HepG2 (cell line): Measurements from ENCODE around the gene GSAP. TPM values are rescaled to one million over a fixed set of nuclear protein-coding genes. Genes with fewer than 3 reads are reported as not detected.

Experiments used
- ATAC-seq: fragments of 200-7000 bp; cut with Tn5 transposase; 3 replicates; pipeline ENCODE4 v1.9.1; 2020; ENCODE audit warnings: mild to moderate bottlenecking, moderate library complexity
- BruUV-seq: library from RNA; stranded (reverse); fragments of 400-500 nt; replicated peaks from 2 replicates; lab custom pipeline; 2021; lab: Mats Ljungman, UMichigan
- CTCF ChIA-PET: fragments of 300-600 bp; formaldehyde crosslinking; extraction: SDS; loops from one replicate; lab custom pipeline; 2021; ENCODE audit warnings: low total read pairs, inconsistent platforms, low intra/inter-chr PET ratio; lab: Yijun Ruan, JAX
- POLR2A ChIA-PET: fragments of 350-600 bp; sonication (Branson Sonifier 250); formaldehyde crosslinking; loops from one replicate; lab custom pipeline; 2020; ENCODE audit warnings: antibody characterized with exemption, inconsistent platforms; lab: Yijun Ruan, JAX
- DNase-seq: peaks from one replicate; pipeline ENCODE4 v3.0.0-alpha.2; 2015; ENCODE audit warnings: low spot score
- FAIRE-seq: peaks from 3 replicates; lab custom pipeline; 2011; peaks lifted over from hg19 to GRCh38; lab: Jason Lieb, UNC
- H2AFZ ChIP-seq: one replicate; pipeline ENCODE4 v1.6.1; 2011; ENCODE audit warnings: low read length, inconsistent platforms
- H3K27ac ChIP-seq: fragments of 300-600 bp; 3 replicates; pipeline ENCODE4 v1.8.0; 2011; ENCODE audit warnings: mixed run types, mild to moderate bottlenecking, mixed read lengths, low read length, inconsistent platforms; ENCODE audit not compliant: insufficient read depth; ENCODE audit errors: extremely low read length
- H3K27me3 ChIP-seq, 2 experiments: fragments of 200-600 bp in 1 of 2; 2 replicates in 1 of 2; 3 replicates in 1 of 2; pipeline versions ENCODE4 v1.6.0 to v1.8.0; 2011; ENCODE audit warnings: low read length in 2 of 2, mild to moderate bottlenecking in 2 of 2, moderate library complexity in 2 of 2, inconsistent platforms in 1 of 2; ENCODE audit not compliant: insufficient read depth in 2 of 2, control insufficient read depth in 1 of 2
- H3K36me3 ChIP-seq, 2 experiments: fragments of 200-600 bp in 1 of 2; replicated peaks in 1 of 2; 2 replicates in 1 of 2; 3 replicates in 1 of 2; pipeline versions ENCODE4 v1.5.1 to v1.8.0; 2011; ENCODE audit warnings: low read length in 2 of 2, inconsistent platforms in 1 of 2; ENCODE audit not compliant: insufficient read depth in 2 of 2, control insufficient read depth in 1 of 2
- H3K4me1 ChIP-seq: 2 replicates; pipeline ENCODE4 v1.5.1; 2012; ENCODE audit warnings: low read length, inconsistent platforms; ENCODE audit not compliant: insufficient read depth
- H3K4me2 ChIP-seq: 2 replicates; pipeline ENCODE4 v1.6.0; 2011; ENCODE audit warnings: low read depth, low read length, inconsistent platforms
- H3K4me3 ChIP-seq, 3 experiments: fragments of 200-600 bp in 1 of 3; sonication (generic), shearing (Covaris generic) in 1 of 3; replicated peaks in 1 of 3; 2 replicates each; pipeline ENCODE4 v1.5.1; 2011 to 2016; ENCODE audit warnings: low read length in 3 of 3, inconsistent platforms in 2 of 3, low read depth in 2 of 3, mild to moderate bottlenecking in 2 of 3, control low read depth in 1 of 3, mixed read lengths in 1 of 3; ENCODE audit not compliant: insufficient read depth in 1 of 3
- H3K79me2 ChIP-seq: one replicate; pipeline ENCODE4 v1.6.1; 2011; ENCODE audit warnings: low read length, inconsistent platforms; ENCODE audit not compliant: insufficient read depth
- H3K9ac ChIP-seq: 2 replicates; pipeline ENCODE4 v1.6.0; 2011; ENCODE audit warnings: mild to moderate bottlenecking, low read depth, low read length, inconsistent platforms; ENCODE audit not compliant: insufficient read depth
- H3K9me3 ChIP-seq: 2 replicates; pipeline ENCODE4 v1.5.1; 2012; ENCODE audit warnings: mild to moderate bottlenecking, low read length
- H4K20me1 ChIP-seq: 2 replicates; pipeline ENCODE4 v1.6.0; 2011; ENCODE audit warnings: inconsistent platforms, mild to moderate bottlenecking, low read length, moderate library complexity; ENCODE audit not compliant: insufficient read depth
- CBX1 ChIP-seq: IDR thresholded peaks from one replicate; pipeline ENCODE4 v1.6.1; 2016; ENCODE audit warnings: antibody characterized with exemption, low read depth
- EEA1 ChIP-seq: sonication (generic); formaldehyde crosslinking; IDR thresholded peaks from 2 replicates; pipeline ENCODE4 v1.5.1; 2020; ENCODE audit warnings: mild to moderate bottlenecking, missing genetic modification reagents, borderline replicate concordance
- FOXA3 ChIP-seq: IDR thresholded peaks from 2 replicates; pipeline ENCODE4 v1.6.1; 2016; ENCODE audit warnings: missing genetic modification reagents, missing compliant biosample characterization
- FOXK2 ChIP-seq: fragments of 450-650 bp; IDR thresholded peaks from 2 replicates; pipeline ENCODE4 v1.6.1; 2016
- KDM5B ChIP-seq: sonication (generic); formaldehyde crosslinking; IDR thresholded peaks from 2 replicates; pipeline ENCODE4 v1.4.0; 2020; ENCODE audit warnings: missing genetic modification reagents, mild to moderate bottlenecking, borderline replicate concordance
- SATB2 ChIP-seq: sonication (generic); formaldehyde crosslinking; IDR thresholded peaks from 2 replicates; pipeline ENCODE4 v1.5.0; 2020; ENCODE audit warnings: missing genetic modification reagents
- ZNF101 ChIP-seq: sonication (generic); formaldehyde crosslinking; IDR thresholded peaks from 2 replicates; pipeline ENCODE4 v1.4.0; 2020; ENCODE audit warnings: mild to moderate bottlenecking, low read depth, missing genetic modification reagents, borderline replicate concordance
- ZNF205 ChIP-seq: IDR thresholded peaks from 2 replicates; pipeline ENCODE4 v1.6.1; 2018; ENCODE audit warnings: missing biosample characterization, missing genetic modification reagents
- ZNF44 ChIP-seq: sonication (generic); formaldehyde crosslinking; IDR thresholded peaks from 2 replicates; pipeline ENCODE4 v1.5.1; 2020; ENCODE audit warnings: mild to moderate bottlenecking, missing genetic modification reagents
- ZNF737 ChIP-seq: sonication (generic); formaldehyde crosslinking; IDR thresholded peaks from 2 replicates; pipeline ENCODE4 v1.5.0; 2020; ENCODE audit warnings: missing genetic modification reagents, mild to moderate bottlenecking, borderline replicate concordance
- WGBS: methylation state at CpG from one replicate; pipeline ENCODE4 v1.1.6; 2017; ENCODE audit warnings: low lambda C conversion rate; 5-methylcytosine and 5-hydroxymethylcytosine counted together
- in situ Hi-C: cut with HindIII; loops from 2 replicates; pipeline ENCODE4 v1.10.0; 2017; ENCODE audit warnings: low pct_unique_long_range_greater_than_20kb; ENCODE audit not compliant: extremely low pct_ligation_motif_present
- intact Hi-C: fragments of 100-400 bp; cut with micrococcal nuclease; formaldehyde crosslinking; loops from one replicate; pipeline ENCODE4 v1.10.0; 2022; ENCODE audit not compliant: unreplicated experiment
- polyA plus RNA-seq, 8 experiments: library from polyadenylated mRNA; depleted of rRNA in 3 of 8; stranded (reverse) in 7 of 8; unstranded in 1 of 8; fragments of >200 nt; fragmentation: Illumina TruSeq in 4 of 8; extraction: Trizol in 4 of 8; gene quantifications; 2 replicates each; pipeline versions ENCODE4 v1.2.1 to v1.2.3, GENCODE V29; 2011 to 2016; ENCODE audit warnings: low read depth in 4 of 8, missing spikeins in 1 of 8, mixed read lengths in 1 of 8; ENCODE audit not compliant: insufficient read depth in 1 of 8
- total RNA-seq, 5 experiments: library from RNA; depleted of rRNA; stranded (reverse); fragments of >200 nt; fragmentation: Illumina TruSeq; extraction: Trizol; gene quantifications; 2 replicates each; pipeline ENCODE4 v1.2.3, GENCODE V29; 2016; ENCODE audit warnings: low read depth in 1 of 5
- TF ChIP-seq, protein P1 (sequence below): IDR thresholded peaks from 2 replicates; pipeline ENCODE4 v1.6.1; 2016; ENCODE audit warnings: mild to moderate bottlenecking, missing biosample characterization, missing genetic modification reagents
- TF ChIP-seq, protein P2 (sequence below): sonication (generic); formaldehyde crosslinking; IDR thresholded peaks from 2 replicates; pipeline ENCODE4 v1.8.0; 2023; ENCODE audit warnings: mild to moderate bottlenecking, missing genetic modification reagents
- TF ChIP-seq, protein P3 (sequence below): sonication (generic); formaldehyde crosslinking; IDR thresholded peaks from 2 replicates; pipeline ENCODE4 v1.8.1; 2023; ENCODE audit warnings: missing genetic modification reagents, inconsistent platforms, borderline replicate concordance
- TF ChIP-seq, protein P4 (sequence below): sonication (generic); formaldehyde crosslinking; IDR thresholded peaks from 2 replicates; pipeline ENCODE4 v1.4.0; 2020; ENCODE audit warnings: mild to moderate bottlenecking, low read depth, missing genetic modification reagents
- TF ChIP-seq, protein P5 (sequence below): sonication (generic); formaldehyde crosslinking; IDR thresholded peaks from 2 replicates; pipeline ENCODE4 v1.4.0; 2020; ENCODE audit warnings: missing genetic modification reagents
- TF ChIP-seq, protein P6 (sequence below), 2 experiments: sonication (generic) in 1 of 2; formaldehyde crosslinking in 1 of 2; IDR thresholded peaks; 2 replicates each; pipeline versions ENCODE4 v1.4.0 to v1.6.1; 2018 to 2020; ENCODE audit warnings: missing genetic modification reagents in 2 of 2, borderline replicate concordance in 1 of 2, low read depth in 1 of 2, mild to moderate bottlenecking in 1 of 2, missing biosample characterization in 1 of 2

Gene GSAP
- total and polyA plus RNA-seq, 2 of the 13 experiments (the other 11 are each of a cell fraction or from before 2014, with no cell fraction given): 34.6 to 40.6 TPM

DNA sequence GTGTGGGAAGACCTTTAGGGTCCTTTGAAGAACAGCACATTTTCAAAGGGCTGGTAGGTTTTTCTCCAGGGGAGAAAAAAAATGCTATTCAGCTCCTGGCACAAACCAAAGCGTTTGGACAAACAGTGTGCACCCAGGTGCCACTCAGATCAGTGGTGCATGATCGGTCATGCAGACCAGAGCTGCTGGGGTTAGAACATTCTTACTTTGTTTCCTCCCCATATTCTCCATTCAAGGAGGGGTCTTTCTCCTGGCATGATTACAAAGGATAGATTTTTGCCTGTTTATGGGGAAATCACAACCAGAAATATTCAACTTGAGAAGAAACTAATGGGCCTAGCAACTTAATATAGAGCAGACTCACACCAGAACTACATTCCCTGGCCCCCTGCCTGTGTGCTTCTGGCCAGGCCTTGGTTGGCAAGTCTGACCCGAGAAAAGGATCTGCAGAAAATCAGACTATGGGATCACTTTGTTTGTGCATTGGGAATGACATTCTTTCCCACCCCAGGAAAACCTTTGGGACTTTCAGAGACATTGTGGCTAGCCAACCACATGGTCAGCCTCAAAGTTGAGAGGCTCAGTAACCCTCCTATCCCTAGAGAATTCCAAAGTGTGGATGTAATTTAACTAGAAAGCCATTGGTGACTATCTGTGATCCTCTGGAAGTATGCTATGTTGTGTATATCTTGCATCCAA, 134.2 kb downstream of the GSAP start:
- FAIRE-seq (no peak), ATAC-seq (no peak), DNase-seq (no peak)
- no peak overlapping the region for H3K9ac ChIP-seq
- no peak overlapping the region for H2AFZ ChIP-seq
- in situ Hi-C loops (no loop called here), intact Hi-C loops (no loop called here)
- no peaks in the 10 kb centered on the region for H3K36me3 ChIP-seq
- CTCF ChIA-PET: no interaction called here
- no peaks in the 10 kb centered on the region for H3K79me2 ChIP-seq
- H3K4me2 ChIP-seq: no peak overlapping the region
- POLR2A ChIA-PET: no interaction called here
- no peak overlapping the region for H3K27ac ChIP-seq
- no TSS peak for BruUV-seq
- no peaks in the 10 kb centered on the region for H3K27me3 ChIP-seq
- H3K9me3 ChIP-seq: no peaks in the 10 kb centered on the region
- WGBS: 70% methylated on average over 3 of the region's 3 CpGs
- H3K4me3 ChIP-seq: no peak overlapping the region
- H3K4me1 ChIP-seq: no peaks in the 10 kb centered on the region
- H4K20me1 ChIP-seq: no peaks in the 10 kb centered on the region
- TF ChIP-seq ZNF205 (CRISPR knock-in tag): no peak
- TF ChIP-seq FOXK2: no peak
- no peak for TF ChIP-seq ZNF101
- TF ChIP-seq KDM5B (CRISPR knock-in tag): no peak
- TF ChIP-seq, protein P1, sequence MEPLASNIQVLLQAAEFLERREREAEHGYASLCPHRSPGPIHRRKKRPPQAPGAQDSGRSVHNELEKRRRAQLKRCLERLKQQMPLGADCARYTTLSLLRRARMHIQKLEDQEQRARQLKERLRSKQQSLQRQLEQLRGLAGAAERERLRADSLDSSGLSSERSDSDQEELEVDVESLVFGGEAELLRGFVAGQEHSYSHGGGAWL (CRISPR knock-in tag): no peak
- TF ChIP-seq, protein P2, sequence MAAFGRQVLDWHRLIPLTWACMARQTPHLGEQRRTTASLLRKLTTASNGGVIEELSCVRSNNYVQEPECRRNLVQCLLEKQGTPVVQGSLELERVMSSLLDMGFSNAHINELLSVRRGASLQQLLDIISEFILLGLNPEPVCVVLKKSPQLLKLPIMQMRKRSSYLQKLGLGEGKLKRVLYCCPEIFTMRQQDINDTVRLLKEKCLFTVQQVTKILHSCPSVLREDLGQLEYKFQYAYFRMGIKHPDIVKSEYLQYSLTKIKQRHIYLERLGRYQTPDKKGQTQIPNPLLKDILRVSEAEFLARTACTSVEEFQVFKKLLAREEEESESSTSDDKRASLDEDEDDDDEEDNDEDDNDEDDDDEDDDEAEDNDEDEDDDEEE: no peak
- no peak for TF ChIP-seq ZNF44 (CRISPR knock-in tag)
- TF ChIP-seq CBX1: no peak
- no peak for TF ChIP-seq EEA1 (CRISPR knock-in tag)
- no peak for TF ChIP-seq SATB2 (CRISPR knock-in tag)
- TF ChIP-seq, protein P3, sequence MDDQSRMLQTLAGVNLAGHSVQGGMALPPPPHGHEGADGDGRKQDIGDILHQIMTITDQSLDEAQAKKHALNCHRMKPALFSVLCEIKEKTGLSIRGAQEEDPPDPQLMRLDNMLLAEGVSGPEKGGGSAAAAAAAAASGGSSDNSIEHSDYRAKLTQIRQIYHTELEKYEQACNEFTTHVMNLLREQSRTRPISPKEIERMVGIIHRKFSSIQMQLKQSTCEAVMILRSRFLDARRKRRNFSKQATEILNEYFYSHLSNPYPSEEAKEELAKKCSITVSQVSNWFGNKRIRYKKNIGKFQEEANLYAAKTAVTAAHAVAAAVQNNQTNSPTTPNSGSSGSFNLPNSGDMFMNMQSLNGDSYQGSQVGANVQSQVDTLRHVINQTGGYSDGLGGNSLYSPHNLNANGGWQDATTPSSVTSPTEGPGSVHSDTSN (CRISPR knock-in tag): no peak
- TF ChIP-seq, protein P4, sequence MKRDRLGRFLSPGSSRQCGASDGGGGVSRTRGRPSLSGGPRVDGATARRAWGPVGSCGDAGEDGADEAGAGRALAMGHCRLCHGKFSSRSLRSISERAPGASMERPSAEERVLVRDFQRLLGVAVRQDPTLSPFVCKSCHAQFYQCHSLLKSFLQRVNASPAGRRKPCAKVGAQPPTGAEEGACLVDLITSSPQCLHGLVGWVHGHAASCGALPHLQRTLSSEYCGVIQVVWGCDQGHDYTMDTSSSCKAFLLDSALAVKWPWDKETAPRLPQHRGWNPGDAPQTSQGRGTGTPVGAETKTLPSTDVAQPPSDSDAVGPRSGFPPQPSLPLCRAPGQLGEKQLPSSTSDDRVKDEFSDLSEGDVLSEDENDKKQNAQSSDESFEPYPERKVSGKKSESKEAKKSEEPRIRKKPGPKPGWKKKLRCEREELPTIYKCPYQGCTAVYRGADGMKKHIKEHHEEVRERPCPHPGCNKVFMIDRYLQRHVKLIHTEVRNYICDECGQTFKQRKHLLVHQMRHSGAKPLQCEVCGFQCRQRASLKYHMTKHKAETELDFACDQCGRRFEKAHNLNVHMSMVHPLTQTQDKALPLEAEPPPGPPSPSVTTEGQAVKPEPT (CRISPR knock-in tag): no peak
- no peak for TF ChIP-seq ZNF737 (CRISPR knock-in tag)
- TF ChIP-seq FOXA3 (CRISPR knock-in tag): no peak
- TF ChIP-seq, protein P5, sequence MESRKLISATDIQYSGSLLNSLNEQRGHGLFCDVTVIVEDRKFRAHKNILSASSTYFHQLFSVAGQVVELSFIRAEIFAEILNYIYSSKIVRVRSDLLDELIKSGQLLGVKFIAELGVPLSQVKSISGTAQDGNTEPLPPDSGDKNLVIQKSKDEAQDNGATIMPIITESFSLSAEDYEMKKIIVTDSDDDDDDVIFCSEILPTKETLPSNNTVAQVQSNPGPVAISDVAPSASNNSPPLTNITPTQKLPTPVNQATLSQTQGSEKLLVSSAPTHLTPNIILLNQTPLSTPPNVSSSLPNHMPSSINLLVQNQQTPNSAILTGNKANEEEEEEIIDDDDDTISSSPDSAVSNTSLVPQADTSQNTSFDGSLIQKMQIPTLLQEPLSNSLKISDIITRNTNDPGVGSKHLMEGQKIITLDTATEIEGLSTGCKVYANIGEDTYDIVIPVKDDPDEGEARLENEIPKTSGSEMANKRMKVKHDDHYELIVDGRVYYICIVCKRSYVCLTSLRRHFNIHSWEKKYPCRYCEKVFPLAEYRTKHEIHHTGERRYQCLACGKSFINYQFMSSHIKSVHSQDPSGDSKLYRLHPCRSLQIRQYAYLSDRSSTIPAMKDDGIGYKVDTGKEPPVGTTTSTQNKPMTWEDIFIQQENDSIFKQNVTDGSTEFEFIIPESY (CRISPR knock-in tag): no peak
- TF ChIP-seq, protein P6, sequence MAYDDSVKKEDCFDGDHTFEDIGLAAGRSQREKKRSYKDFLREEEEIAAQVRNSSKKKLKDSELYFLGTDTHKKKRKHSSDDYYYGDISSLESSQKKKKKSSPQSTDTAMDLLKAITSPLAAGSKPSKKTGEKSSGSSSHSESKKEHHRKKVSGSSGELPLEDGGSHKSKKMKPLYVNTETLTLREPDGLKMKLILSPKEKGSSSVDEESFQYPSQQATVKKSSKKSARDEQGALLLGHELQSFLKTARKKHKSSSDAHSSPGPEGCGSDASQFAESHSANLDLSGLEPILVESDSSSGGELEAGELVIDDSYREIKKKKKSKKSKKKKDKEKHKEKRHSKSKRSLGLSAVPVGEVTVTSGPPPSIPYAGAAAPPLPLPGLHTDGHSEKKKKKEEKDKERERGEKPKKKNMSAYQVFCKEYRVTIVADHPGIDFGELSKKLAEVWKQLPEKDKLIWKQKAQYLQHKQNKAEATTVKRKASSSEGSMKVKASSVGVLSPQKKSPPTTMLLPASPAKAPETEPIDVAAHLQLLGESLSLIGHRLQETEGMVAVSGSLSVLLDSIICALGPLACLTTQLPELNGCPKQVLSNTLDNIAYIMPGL (CRISPR knock-in tag; IDR thresholded peaks at IDR 0.05; ENCODE audit: borderline replicate concordance in 1 of 2, low read depth in 1 of 2): no peak
